Stimulated activated CD4-positive, alpha-beta T cell treated with anti-CD3 and anti-CD28 coated beads, Interleukin-4, amount 100 ng/mL, for 48 hours (primary cell): Measurements from ENCODE around the gene MAST3.
A peak's percentile ranks its signal among the peaks of the same experiment; 100 is the strongest.

Experiments used
- DNase-seq, 2 donors: peaks; one replicate each; pipeline ENCODE4 v3.0.0-alpha.2; 2020; ENCODE audit warnings: low read depth in 2 of 2

Gene MAST3

GRCh38 chr19:18179957-18180356, 82.4 kb downstream of the MAST3 start:
- DNase-seq = no peak

- DNase-seq = no peak
These were observed 86.0 kb downstream of the MAST3 start for GRCh38 chr19:18183529-18183928.

- no peak for DNase-seq
These were observed 88.0 kb downstream of the MAST3 start for GRCh38 chr19:18185538-18185937.

GRCh38 chr19:18190278-18190677, 92.7 kb downstream of the MAST3 start:
- DNase-seq = no peak

- no peak for DNase-seq
These were observed 94.1 kb downstream of the MAST3 start for GRCh38 chr19:18191640-18192062.

GRCh38 chr19:18192673-18193387, 95.3 kb downstream of the MAST3 start, which contains the start of gene MPV17L2:
TSS of gene MPV17L2 (plus strand) at chr19:18193218. CDS start at chr19:18193282, 64 bp downstream.
- DNase-seq = peak; percentile 92 to 98

- DNase-seq = no peak
These were observed 96.0 kb downstream of the MAST3 start for GRCh38 chr19:18193388-18194180.

- no peak for DNase-seq
These were observed 96.6 kb downstream of the MAST3 start for GRCh38 chr19:18194181-18194530.

GRCh38 chr19:18194554-18195238, 97.1 kb downstream of the MAST3 start:
- DNase-seq = no peak

- DNase-seq = no peak
These were observed 98.9 kb downstream of the MAST3 start for GRCh38 chr19:18196511-18196845.

- DNase-seq = no peak
These were observed 99.7 kb downstream of the MAST3 start for GRCh38 chr19:18197306-18197705.

GRCh38 chr19:18197941-18198340, 100.4 kb downstream of the MAST3 start:
- DNase-seq = no peak

GRCh38 chr19:18198374-18198773, 100.8 kb downstream of the MAST3 start:
- DNase-seq = no peak
